Hepatocyte (in vitro differentiated cells): ENCODE data around the gene AP2A1.

Experiments used
- EZH2 ChIP-seq: fragments of 200-600 bp; sonication (generic); IDR thresholded peaks from 2 replicates; pipeline ENCODE4 v1.6.1; 2016; ENCODE audit warnings: antibody characterized with exemption, mild to moderate bottlenecking, borderline replicate concordance
- EZH2phosphoT487 ChIP-seq: fragments of 200-600 bp; sonication (generic); IDR thresholded peaks from one replicate; pipeline ENCODE4 v1.6.1; 2018; ENCODE audit warnings: antibody characterized with exemption, mild to moderate bottlenecking, low read depth, moderate library complexity; ENCODE audit not compliant: unreplicated experiment, severe bottlenecking
- TF ChIP-seq, protein P1 (sequence below): fragments of 200-600 bp; sonication (generic); IDR thresholded peaks from 2 replicates; pipeline ENCODE4 v1.5.1; 2016; ENCODE audit warnings: antibody characterized with exemption, mild to moderate bottlenecking; ENCODE audit not compliant: poor library complexity

GRCh38 chr19:49843265-49843664 is 76.5 kb downstream of the AP2A1 start:
- TF ChIP-seq, protein P1, sequence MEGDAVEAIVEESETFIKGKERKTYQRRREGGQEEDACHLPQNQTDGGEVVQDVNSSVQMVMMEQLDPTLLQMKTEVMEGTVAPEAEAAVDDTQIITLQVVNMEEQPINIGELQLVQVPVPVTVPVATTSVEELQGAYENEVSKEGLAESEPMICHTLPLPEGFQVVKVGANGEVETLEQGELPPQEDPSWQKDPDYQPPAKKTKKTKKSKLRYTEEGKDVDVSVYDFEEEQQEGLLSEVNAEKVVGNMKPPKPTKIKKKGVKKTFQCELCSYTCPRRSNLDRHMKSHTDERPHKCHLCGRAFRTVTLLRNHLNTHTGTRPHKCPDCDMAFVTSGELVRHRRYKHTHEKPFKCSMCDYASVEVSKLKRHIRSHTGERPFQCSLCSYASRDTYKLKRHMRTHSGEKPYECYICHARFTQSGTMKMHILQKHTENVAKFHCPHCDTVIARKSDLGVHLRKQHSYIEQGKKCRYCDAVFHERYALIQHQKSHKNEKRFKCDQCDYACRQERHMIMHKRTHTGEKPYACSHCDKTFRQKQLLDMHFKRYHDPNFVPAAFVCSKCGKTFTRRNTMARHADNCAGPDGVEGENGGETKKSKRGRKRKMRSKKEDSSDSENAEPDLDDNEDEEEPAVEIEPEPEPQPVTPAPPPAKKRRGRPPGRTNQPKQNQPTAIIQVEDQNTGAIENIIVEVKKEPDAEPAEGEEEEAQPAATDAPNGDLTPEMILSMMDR, result no peak
- TF ChIP-seq EZH2phosphoT487 (no peak), EZH2 (no peak)
